ENCODE results near the gene ZNF22. TPM values are rescaled to one million over a fixed set of nuclear protein-coding genes. Genes with fewer than 3 reads are reported as not detected.

Gene ZNF22
- total RNA-seq, 1 experiment from 2014 or later: 36.9 TPM

GRCh38 chr10:44991571-44991970 lies 9.2 kb upstream of the ZNF22 start:
- Histone ChIP-seq H3K4me2 (ENCODE audit: insufficient read depth, insufficient read length, low read length) (no peak overlapping the region), H2BK15ac (ENCODE audit: low read depth, low read length) (no peak overlapping the region), H2AFZ (ENCODE audit: low read length) (no peak overlapping the region), H4K20me1 (ENCODE audit: control insufficient read depth, insufficient read depth, insufficient read length) (no peaks in the 10 kb centered on the region), H3K4ac (ENCODE audit: low read depth, low read length) (no peak overlapping the region), H3K9me3 (ENCODE audit: control insufficient read depth, low read depth, low read length) (no peaks in the 10 kb centered on the region), H2BK120ac (ENCODE audit: low read depth, low read length, poor library complexity, severe bottlenecking) (no peak overlapping the region), H3K23ac (ENCODE audit: insufficient read length, low read depth, low read length) (no peak overlapping the region), H3K14ac (ENCODE audit: insufficient read depth, low read length) (no peak overlapping the region), H3K79me1 (ENCODE audit: insufficient read depth, low read depth, low read length, poor library complexity, severe bottlenecking) (no peaks in the 10 kb centered on the region), H3K56ac (ENCODE audit: insufficient read length, low read depth, low read length) (no peak overlapping the region), H3K4me1 (ENCODE audit: insufficient read depth, low read length) (peaks cover 7% of the 10 kb centered on the region; the same call in 1 of the 2 replicates), H2BK12ac (ENCODE audit: insufficient read length, low read depth, low read length) (no peak overlapping the region), H2BK20ac (ENCODE audit: low read depth, low read length, poor library complexity, severe bottlenecking) (no peak overlapping the region), H3K18ac (ENCODE audit: insufficient read length, low read depth, low read length) (no peak overlapping the region), H3K23me2 (ENCODE audit: insufficient read length, low read depth, low read length, poor library complexity, severe bottlenecking) (no peaks in the 10 kb centered on the region), H2AK5ac (ENCODE audit: insufficient read length, low read length) (no peak overlapping the region), H3K27ac (ENCODE audit: insufficient read length, low read depth, low read length) (no peak overlapping the region), H3K9ac (ENCODE audit: extremely low read depth, insufficient read length, low read length) (no peak overlapping the region), H4K91ac (ENCODE audit: insufficient read length, low read depth, low read length) (no peak overlapping the region), H4K8ac (replicated peaks; ENCODE audit: insufficient read length, low read depth, low read length) (no peak overlapping the region), H3K27me3 (ENCODE audit: insufficient read depth, low read length) (no peaks in the 10 kb centered on the region), H3T11ph (ENCODE audit: low read length) (no peak overlapping the region), H2BK5ac (ENCODE audit: insufficient read length, low read length) (no peak overlapping the region), H4K5ac (ENCODE audit: insufficient read length, low read depth, low read length) (no peak overlapping the region), H3K79me2 (ENCODE audit: insufficient read depth, low read length) (no peaks in the 10 kb centered on the region)
- TF ChIP-seq CTCF (conservative IDR thresholded peaks at IDR 0.05): no peak
- no peak overlapping the region; a peak in 1 of 5 replicates for H3K4me3 Mint-ChIP-seq
- H3K36me3 Mint-ChIP-seq (ENCODE audit: insufficient read depth in 1 of 3, low read depth in 3 of 3): peaks cover 5 to 22% (median 8%) of the 10 kb centered on the region in 3 experiments; a peak in 5 of 7 replicates
- peaks cover 69 to 77% of the 10 kb centered on the region in 2 experiments for H3K4me1 Mint-ChIP-seq
- peaks cover 3% of the 10 kb centered on the region for H3K27me3 Mint-ChIP-seq (ENCODE audit: low read depth)
- no peak overlapping the region for H3K27ac Mint-ChIP-seq
- DNase-seq: no peak
- no peaks in the 10 kb centered on the region; a peak in 2 of 5 replicates for H3K9me3 Mint-ChIP-seq
- WGBS (ENCODE audit: extremely low coverage, insufficient read length, low lambda C conversion rate): no CpG with 5 or more reads among the region's 5 CpGs

Data from H9 (cell line).